AG04450 (cell line): ENCODE results near the gene SUN3. TPM values are rescaled to one million over a fixed set of nuclear protein-coding genes. Genes with fewer than 3 reads are reported as not detected.
"Not testable (repeated sequence)": the region's sequence is repeated elsewhere in the genome, so short reads cannot be mapped to it uniquely, and the experiment has no call there.

ENCODE experiments used
- CTCF ChIA-PET: fragments of 300-600, 350-600 bp; formaldehyde crosslinking; extraction: SDS; loops from one replicate; lab custom pipeline; 2022; ENCODE audit warnings: antibody characterized with exemption, inconsistent platforms; lab: Charles Lee
- POLR2A ChIA-PET: fragments of 350-600 bp; formaldehyde crosslinking; extraction: SDS; loops from one replicate; lab custom pipeline; 2021; ENCODE audit warnings: antibody characterized with exemption, inconsistent platforms; lab: Yijun Ruan, JAX
- DNase-seq: peaks from one replicate; pipeline ENCODE4 v3.0.0-alpha.2; 2011; ENCODE audit warnings: low read depth, low spot score
- H3K27ac ChIP-seq: one replicate; pipeline ENCODE4 v1.5.1; 2012; ENCODE audit warnings: low read depth, low read length, control low read depth
- H3K27me3 ChIP-seq: one replicate; pipeline ENCODE4 v1.6.0; 2012; ENCODE audit warnings: low read length; ENCODE audit not compliant: control insufficient read depth, insufficient read depth
- H3K4me3 ChIP-seq: 2 replicates; pipeline ENCODE4 v1.5.1; 2011; ENCODE audit warnings: mild to moderate bottlenecking, low read depth, low read length, control low read depth
- H3K9me3 ChIP-seq: 2 replicates; pipeline ENCODE4 v1.5.1; 2012; ENCODE audit warnings: low read length; ENCODE audit not compliant: control insufficient read depth, insufficient read depth
- CTCF ChIP-seq: IDR thresholded peaks from 2 replicates; pipeline ENCODE4 v1.5.1; 2011; ENCODE audit warnings: low read depth, low read length, control low read depth, inconsistent platforms
- polyA plus RNA-seq: library from polyadenylated mRNA; depleted of rRNA; stranded (reverse); fragments of >200 nt; gene quantifications from 2 replicates; pipeline ENCODE4 v1.2.3, GENCODE V29; 2011

SUN3 gene
- polyA plus RNA-seq, 1 experiment, result not detected

- Histone ChIP-seq H3K27ac (no peak overlapping the region), H3K27me3 (no peaks in the 10 kb centered on the region), H3K4me3 (no peak overlapping the region), H3K9me3 (no peaks in the 10 kb centered on the region)
- DNase-seq, result no peak
- no peak for TF ChIP-seq CTCF
- ChIA-PET POLR2A (interaction anchor here (1.2 kb wide), 1 partner anchor 118 kb away, joined by 5 read pairs; no protein-coding TSS in a partner anchor), CTCF (interaction anchor here (0.6 to 8.0 kb wide), 13 partner anchors 8 to 165 kb away, joined by 3 to 160 read pairs (median 8); no protein-coding TSS in a partner anchor)
Observed at GRCh38 chr7:47992446-47992845, 36.5 kb downstream of the SUN3 start.

- Histone ChIP-seq H3K27ac (no peak overlapping the region), H3K9me3 (no peaks in the 10 kb centered on the region), H3K27me3 (no peaks in the 10 kb centered on the region), H3K4me3 (peak overlapping the region; percentile 67)
- POLR2A ChIA-PET, result interaction anchor here (1.2 kb wide), 1 partner anchor 119 kb away, joined by 5 read pairs; no protein-coding TSS in a partner anchor
- TF ChIP-seq CTCF, result peak; percentile 77
- DNase-seq, result no peak
- CTCF ChIA-PET, result interaction anchor here (0.6 to 8.0 kb wide), 21 partner anchors 9 to 181 kb away, joined by 3 to 160 read pairs (median 6); no protein-coding TSS in a partner anchor
Observed at GRCh38 chr7:47991741-47992311, 37.1 kb downstream of the SUN3 start.

- no peak overlapping the region for H3K4me3 ChIP-seq
- TF ChIP-seq CTCF, result no peak
- CTCF ChIA-PET, result interaction anchor here (0.6 to 8.0 kb wide), 19 partner anchors 9 to 182 kb away, joined by 3 to 160 read pairs (median 6); no protein-coding TSS in a partner anchor
- POLR2A ChIA-PET, result interaction anchor here (1.2 kb wide), 1 partner anchor 119 kb away, joined by 5 read pairs; no protein-coding TSS in a partner anchor
- DNase-seq, result no peak
- H3K27ac ChIP-seq, result no peak overlapping the region
- no peaks in the 10 kb centered on the region for H3K27me3 ChIP-seq
- H3K9me3 ChIP-seq, result no peaks in the 10 kb centered on the region
Observed at GRCh38 chr7:47991270-47991669, 37.6 kb downstream of the SUN3 start.

- POLR2A ChIA-PET, result no interaction called here
Observed at GRCh38 chr7:47990592-47990991, 38.3 kb downstream of the SUN3 start.

GRCh38 chr7:47989607-47990400, 39.1 kb downstream of the SUN3 start:
- H3K4me3 ChIP-seq, POLR2A ChIA-PET, H3K9me3 ChIP-seq, H3K27me3 ChIP-seq, H3K27ac ChIP-seq, DNase-seq: not testable (repeated sequence)
- CTCF ChIA-PET, result interaction anchor here (0.8 to 8.0 kb wide), 14 partner anchors 7 to 724 kb away, joined by 3 to 160 read pairs (median 4); no protein-coding TSS in a partner anchor

More at GRCh38 chr7:47990592-47990991, 38.3 kb downstream of the SUN3 start:
- H3K4me3 ChIP-seq, result no peak overlapping the region
- CTCF ChIA-PET, result interaction anchor here (1.8 to 8.0 kb wide), 6 partner anchors 8 to 164 kb away, joined by 6 to 160 read pairs (median 10); no protein-coding TSS in a partner anchor
- no peak for TF ChIP-seq CTCF
- H3K9me3 ChIP-seq, result no peaks in the 10 kb centered on the region
- DNase-seq, result no peak
- H3K27ac ChIP-seq, result no peak overlapping the region
- no peaks in the 10 kb centered on the region for H3K27me3 ChIP-seq
